ENCODE measurements around the gene SH3D21. TPM values are rescaled to one million over a fixed set of nuclear protein-coding genes. Genes with fewer than 3 reads are reported as not detected.

SH3D21 gene
- total and polyA plus RNA-seq, 2 of the 8 experiments (the other 6 are each of a cell fraction or from before 2014, with no cell fraction given): 3.4 to 8.6 TPM

DNA sequence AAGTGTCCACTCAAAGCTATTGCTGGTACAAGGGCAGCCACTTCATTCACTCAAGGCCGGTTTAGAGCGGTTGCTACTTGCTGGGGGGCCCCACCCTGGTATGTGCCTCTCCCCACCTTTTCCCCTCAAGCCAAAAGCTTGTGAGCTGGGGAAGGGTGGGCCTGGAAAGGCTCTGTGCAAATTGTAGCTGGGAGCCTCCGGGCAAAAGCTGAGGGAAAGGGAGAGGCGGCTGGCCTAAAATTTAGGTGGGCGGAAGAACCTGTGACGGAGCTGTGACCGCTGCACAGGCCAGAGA lies 306 bp upstream of the SH3D21 start:
- no peak for FAIRE-seq
- Histone ChIP-seq H4K91ac (replicated peaks; ENCODE audit: insufficient read length, low read length) (no peak overlapping the region), H4K20me1 (replicated peaks in 1 of 2; ENCODE audit: control insufficient read depth in 1 of 2, insufficient read depth in 2 of 2, low read length in 2 of 2) (peaks cover 0 to 10% of the 10 kb centered on the region in 2 experiments), H3K4me2 (ENCODE audit: insufficient read depth in 1 of 2, low read depth in 2 of 2, low read length in 2 of 2) (peak overlapping the region; percentile 65 to 69), H3K56ac (replicated peaks; ENCODE audit: insufficient read length, low read depth, low read length) (no peak overlapping the region), H3K9me3 (ENCODE audit: insufficient read depth in 2 of 2, low read depth in 1 of 2, low read length in 1 of 2) (no peaks in the 10 kb centered on the region), H2BK120ac (replicated peaks; ENCODE audit: low read depth, low read length) (no peak overlapping the region), H3K4me3 (ENCODE audit: extremely low read depth in 1 of 4, insufficient read depth in 2 of 4, low read depth in 3 of 4, low read length in 4 of 4) (peak overlapping the region; percentile 62 to 87 (median 72); a peak in 6 of 8 replicates), H3K79me1 (ENCODE audit: low read depth, low read length) (no peaks in the 10 kb centered on the region; the same call in 1 of the 2 replicates), H2BK5ac (ENCODE audit: low read depth, low read length) (no peak overlapping the region), H3K79me2 (ENCODE audit: control insufficient read depth in 1 of 2, insufficient read depth in 2 of 2, low read length in 2 of 2) (no peaks in the 10 kb centered on the region), H2BK12ac (ENCODE audit: low read depth, low read length) (no peak overlapping the region; the same call in 1 of the 2 replicates), H4K8ac (ENCODE audit: extremely low read depth, insufficient read depth, low read length) (no peak overlapping the region), H3K23me2 (ENCODE audit: low read depth, low read length) (peaks cover 6% of the 10 kb centered on the region), H2AK5ac (ENCODE audit: low read depth, low read length) (no peak overlapping the region), H3K9ac (replicated peaks in 1 of 4; ENCODE audit: extremely low read depth in 1 of 4, low read depth in 3 of 4, low read length in 3 of 4) (no peak overlapping the region), H2BK15ac (ENCODE audit: low read length) (no peak overlapping the region), H3K14ac (ENCODE audit: insufficient read length) (no peak overlapping the region), H2BK20ac (ENCODE audit: low read length) (no peak overlapping the region), H3K36me3 (ENCODE audit: control insufficient read depth in 2 of 4, insufficient read depth in 4 of 4, low read length in 3 of 4) (peaks cover 16 to 33% (median 28%) of the 10 kb centered on the region in 4 experiments), H4K5ac (ENCODE audit: insufficient read length, low read depth, low read length) (no peak overlapping the region), H3K4me1 (replicated peaks in 1 of 4; ENCODE audit: control insufficient read depth in 3 of 4, insufficient read depth in 4 of 4, low read length in 3 of 4) (peaks cover 0 to 9% (median 6%) of the 10 kb centered on the region in 4 experiments; a peak in 6 of 7 replicates), H3K4ac (replicated peaks; ENCODE audit: insufficient read length, low read depth, low read length) (no peak overlapping the region), H2AFZ (ENCODE audit: low read length) (no peak overlapping the region), H3K18ac (ENCODE audit: extremely low read depth, low read length) (no peak overlapping the region; the same call in 1 of the 2 replicates), H3K23ac (ENCODE audit: insufficient read length) (no peak overlapping the region), H3K27me3 (replicated peaks in 1 of 4; ENCODE audit: control insufficient read depth in 3 of 4, extremely low read depth in 1 of 4, insufficient read depth in 3 of 4, low read length in 3 of 4) (no peaks in the 10 kb centered on the region), H3K27ac (ENCODE audit: low read depth, low read length) (no peak overlapping the region)
- POLR2A ChIA-PET (ENCODE audit: partially characterized antibody): interaction anchor here (0.8 to 6.8 kb wide), 21 partner anchors 8 to 157 kb away, joined by 3 to 130 read pairs (median 4); partner anchors contain the start of genes EVA1B, LSM10, MAP7D1 and THRAP3
- CTCF ChIA-PET (ENCODE audit: partially characterized antibody): interaction anchor here (1.1 to 2.8 kb wide), 9 partner anchors 18 to 209 kb away, joined by 3 to 12 read pairs (median 5); no protein-coding TSS in a partner anchor
- peak; percentile 59; the same call in 1 of the 2 replicates for TF ChIP-seq TEAD4 (IDR thresholded peaks at IDR 0.05; ENCODE audit: low read depth, low read length)
- no peak for TF ChIP-seq PHF8 (conservative IDR thresholded peaks at IDR 0.05; ENCODE audit: low read depth, low read length)
- TF ChIP-seq RAD21 (IDR thresholded peaks at IDR 0.05 in 1 of 2, conservative IDR thresholded peaks at IDR 0.05 in 1 of 2; ENCODE audit: low read depth in 2 of 2, low read length in 2 of 2): no peak
- 33% methylated on average over 7 of the region's 7 CpGs; no CpG with 5 or more reads in 1 of the 2 experiments for WGBS, 2 experiments (ENCODE audit: extremely low coverage in 1 of 2, insufficient coverage in 1 of 2, insufficient read length in 1 of 2, insufficient replicate concordance in 2 of 2, low coverage in 1 of 2, low lambda C conversion rate in 2 of 2, missing lambda C conversion rate in 1 of 2)
- no peak for DNase-seq (ENCODE audit: low read depth in 1 of 2, low spot score in 2 of 2)
